Stimulated activated CD4-positive, alpha-beta T cell treated with anti-CD3 and anti-CD28 coated beads, Interleukin-15, amount 100 ng/mL, for 24 hours (primary cell): Measurements from ENCODE around the gene LIMK1.
"Not testable (repeated sequence)": the region's sequence is repeated elsewhere in the genome, so short reads cannot be mapped to it uniquely, and the experiment has no call there.

Source experiments
- DNase-seq: peaks from one replicate; pipeline ENCODE4 v3.0.0-alpha.2; 2020

The LIMK1 gene

GRCh38 chr7:74084722-74085578 is 1.3 kb downstream of the LIMK1 start:
- DNase-seq: no peak

- DNase-seq: no peak
Measured at GRCh38 chr7:74087791-74088453, 4.3 kb downstream of the LIMK1 start.

- no peak for DNase-seq
Measured at GRCh38 chr7:74092321-74092963, 8.8 kb downstream of the LIMK1 start.

GRCh38 chr7:74092964-74093471 is 9.4 kb downstream of the LIMK1 start:
- DNase-seq: no peak

GRCh38 chr7:74093671-74094223 is 10.1 kb downstream of the LIMK1 start:
- DNase-seq: no peak

- peak; percentile 89 for DNase-seq
Measured at GRCh38 chr7:74094224-74095101, 10.9 kb downstream of the LIMK1 start.

GRCh38 chr7:74095135-74095534 is 11.5 kb downstream of the LIMK1 start:
- DNase-seq: no peak

- no peak for DNase-seq
Measured at GRCh38 chr7:74097937-74098614, 14.5 kb downstream of the LIMK1 start.

DNA sequence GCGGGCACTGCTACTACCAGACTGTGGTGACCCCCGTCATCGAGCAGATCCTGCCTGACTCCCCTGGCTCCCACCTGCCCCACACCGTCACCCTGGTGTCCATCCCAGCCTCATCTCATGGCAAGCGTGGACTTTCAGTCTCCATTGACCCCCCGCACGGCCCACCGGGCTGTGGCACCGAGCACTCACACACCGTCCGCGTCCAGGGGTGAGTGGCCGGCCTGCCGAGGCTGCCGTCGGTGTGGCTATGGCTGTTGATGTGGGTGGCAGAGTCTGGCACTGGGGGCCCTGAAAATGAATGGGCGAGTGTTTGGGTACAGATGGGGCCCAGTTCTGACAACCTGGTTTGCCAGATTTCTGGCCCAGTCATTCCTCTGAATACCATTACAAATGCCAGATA is 15.4 kb downstream of the LIMK1 start:
- no peak for DNase-seq

DNA sequence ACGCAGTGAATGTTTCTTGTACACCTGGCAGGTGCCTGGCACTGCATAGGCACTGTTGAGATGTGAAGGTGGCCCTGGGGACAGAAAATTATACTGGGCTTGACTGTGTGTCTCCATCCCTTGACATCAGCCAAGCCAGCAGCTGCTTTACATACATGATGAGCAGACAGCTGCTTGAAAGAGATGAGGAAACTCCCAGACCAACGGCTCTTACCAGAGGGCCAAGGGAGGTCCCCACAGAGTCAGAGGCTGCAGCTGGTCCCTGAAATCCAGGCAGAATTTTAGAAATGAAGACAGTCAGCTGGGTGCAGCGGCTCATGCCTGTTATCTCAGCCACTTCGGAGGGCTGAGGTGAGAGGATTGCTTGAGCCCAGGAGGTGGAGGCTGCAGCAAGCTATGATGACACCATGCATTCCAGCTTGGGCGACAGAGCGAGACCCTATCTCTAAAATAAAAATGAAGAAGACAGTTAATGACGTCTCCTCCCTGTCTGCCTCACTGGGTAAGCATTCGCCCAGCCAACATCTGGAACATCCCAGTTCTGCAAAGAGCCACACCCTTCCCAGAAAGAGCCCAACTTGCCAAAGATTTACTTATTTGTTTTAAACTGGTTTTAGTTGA is 17.6 kb downstream of the LIMK1 start:
- no peak for DNase-seq

GRCh38 chr7:74103219-74103772 is 19.7 kb downstream of the LIMK1 start:
- no peak for DNase-seq

GRCh38 chr7:74104702-74105101 is 21.1 kb downstream of the LIMK1 start:
- DNase-seq: no peak

GRCh38 chr7:74105992-74106391 is 22.4 kb downstream of the LIMK1 start:
- no peak for DNase-seq

DNA sequence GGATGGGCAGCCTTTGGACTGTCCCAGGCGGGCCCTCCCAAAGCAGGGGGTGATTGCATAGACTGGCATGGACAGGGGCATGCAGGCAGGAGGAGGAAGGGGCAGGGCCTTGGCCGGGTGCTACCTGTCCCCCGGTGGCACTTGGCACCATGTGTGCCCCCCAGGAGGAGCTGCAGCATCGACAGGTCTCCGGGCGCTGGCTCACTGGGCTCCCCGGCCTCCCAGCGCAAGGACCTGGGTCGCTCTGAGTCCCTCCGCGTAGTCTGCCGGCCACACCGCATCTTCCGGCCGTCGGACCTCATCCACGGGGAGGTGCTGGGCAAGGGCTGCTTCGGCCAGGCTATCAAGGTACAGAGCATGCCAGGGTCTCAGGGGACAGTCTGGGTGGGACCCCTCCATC is 23.2 kb downstream of the LIMK1 start:
- no peak for DNase-seq

DNA sequence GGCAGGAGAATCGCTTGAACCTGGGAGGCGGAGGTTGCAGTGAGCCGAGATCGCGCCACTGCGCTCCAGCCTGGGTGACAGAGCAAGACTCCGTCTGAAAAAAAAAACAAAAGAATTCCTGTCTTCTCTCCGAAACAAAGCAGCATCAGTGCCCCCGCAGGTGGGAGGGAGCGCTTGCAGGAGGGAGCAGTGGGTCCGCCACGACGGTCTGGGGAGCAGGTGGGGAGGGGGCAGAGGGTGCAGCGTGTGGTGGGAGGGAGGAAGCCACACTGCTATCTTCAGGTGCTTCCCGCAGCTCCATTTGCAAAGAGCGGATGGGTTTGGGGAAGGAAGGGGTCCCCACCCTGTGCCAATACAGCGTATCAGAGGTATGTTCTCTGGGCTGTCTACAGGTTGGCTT is 31.7 kb downstream of the LIMK1 start:
- DNase-seq: no peak

DNA sequence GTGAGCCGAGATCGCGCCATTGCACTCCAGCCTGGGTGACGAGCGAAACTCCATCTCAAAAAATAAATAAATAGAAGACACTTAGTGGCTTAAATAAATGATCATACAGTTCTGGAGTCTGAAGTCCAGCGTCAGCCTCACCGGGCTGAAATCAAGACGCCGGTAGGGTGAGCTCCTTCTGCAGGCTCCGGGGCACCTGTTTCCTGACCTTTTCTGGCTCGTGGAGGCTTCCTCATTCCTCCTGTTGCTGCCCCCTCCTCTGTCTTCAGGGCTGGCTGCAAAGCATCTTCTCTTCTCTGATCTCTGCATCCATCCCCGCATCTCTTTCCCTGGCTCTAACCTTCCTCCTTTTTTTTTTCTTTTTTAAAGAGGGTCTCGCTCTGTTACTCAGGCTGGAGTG is 32.8 kb downstream of the LIMK1 start:
- no peak for DNase-seq

DNA sequence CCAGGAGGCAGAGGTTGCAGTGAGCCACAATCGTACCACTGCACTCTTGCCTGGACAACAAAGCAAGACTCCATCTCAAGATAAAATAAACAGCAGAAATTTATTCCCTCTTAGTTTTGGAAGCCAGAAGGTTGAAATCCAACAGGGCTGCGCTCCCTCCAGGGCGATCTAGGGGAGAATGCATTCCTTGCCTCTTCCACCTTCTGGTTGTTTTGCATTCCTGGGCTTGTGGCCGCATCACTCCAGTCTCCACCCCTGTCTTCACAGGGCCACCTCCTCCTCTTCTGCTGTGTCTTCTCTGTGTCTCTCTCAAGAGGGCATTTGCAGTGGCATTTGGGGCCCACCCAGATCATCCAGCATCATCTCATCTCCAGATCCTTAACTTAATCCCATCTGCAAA is 36.2 kb downstream of the LIMK1 start:
- DNase-seq: no peak

DNA sequence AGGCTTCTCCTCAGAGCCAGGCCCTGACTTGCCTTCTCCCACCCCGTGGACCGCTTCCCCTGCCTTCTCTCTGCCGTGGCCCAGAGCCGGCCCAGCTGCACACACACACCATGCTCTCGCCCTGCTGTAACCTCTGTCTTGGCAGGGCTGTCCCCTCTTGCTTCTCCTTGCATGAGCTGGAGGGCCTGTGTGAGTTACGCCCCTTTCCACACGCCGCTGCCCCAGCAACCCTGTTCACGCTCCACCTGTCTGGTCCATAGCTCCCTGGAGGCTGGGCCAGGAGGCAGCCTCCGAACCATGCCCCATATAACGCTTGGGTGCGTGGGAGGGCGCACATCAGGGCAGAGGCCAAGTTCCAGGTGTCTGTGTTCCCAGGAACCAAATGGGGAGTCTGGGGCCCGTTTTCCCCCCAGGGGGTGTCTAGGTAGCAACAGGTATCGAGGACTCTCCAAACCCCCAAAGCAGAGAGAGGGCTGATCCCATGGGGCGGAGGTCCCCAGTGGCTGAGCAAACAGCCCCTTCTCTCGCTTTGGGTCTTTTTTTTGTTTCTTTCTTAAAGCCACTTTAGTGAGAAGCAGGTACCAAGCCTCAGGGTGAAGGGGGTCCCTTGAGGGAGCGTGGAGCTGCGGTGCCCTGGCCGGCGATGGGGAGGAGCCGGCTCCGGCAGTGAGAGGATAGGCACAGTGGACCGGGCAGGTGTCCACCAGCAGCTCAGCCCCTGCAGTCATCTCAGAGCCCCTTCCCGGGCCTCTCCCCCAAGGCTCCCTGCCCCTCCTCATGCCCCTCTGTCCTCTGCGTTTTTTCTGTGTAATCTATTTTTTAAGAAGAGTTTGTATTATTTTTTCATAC is 38.0 kb downstream of the LIMK1 start:
- no peak for DNase-seq

DNA sequence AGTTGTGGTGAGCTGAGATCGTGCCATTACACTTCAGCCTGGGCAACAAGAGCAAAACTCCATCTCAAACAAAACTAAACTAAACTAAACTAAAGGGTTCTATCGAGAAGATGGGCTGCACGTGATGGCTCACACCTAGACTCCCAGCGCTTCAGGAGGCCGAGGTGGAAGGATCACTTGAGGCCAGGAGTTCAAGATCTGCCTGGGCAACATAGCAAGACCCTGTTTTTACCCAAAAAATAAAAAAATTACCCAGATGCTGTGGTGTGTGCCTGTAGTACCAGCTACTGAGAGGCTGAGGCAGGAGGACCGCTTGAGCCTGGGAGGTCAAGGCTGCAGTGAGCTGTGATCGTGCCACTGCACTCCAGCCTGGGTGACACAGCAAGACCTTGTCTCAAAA is 40.3 kb downstream of the LIMK1 start:
- DNase-seq: not testable (repeated sequence)
